Neural cell (in vitro differentiated cells): ENCODE results near the gene GRK4. TPM values are rescaled to one million over a fixed set of nuclear protein-coding genes. Genes with fewer than 3 reads are reported as not detected.

Experiments used
- H2AFZ ChIP-seq: fragments of 200-600, 300-800 bp; sonication (generic), shearing (Covaris generic); 2 replicates; pipeline ENCODE4 v1.6.0; 2014; ENCODE audit warnings: low read depth, mild to moderate bottlenecking, antibody characterized with exemption, low read length, moderate library complexity
- H3F3A ChIP-seq: fragments of 200-600 bp; shearing (Covaris generic); 2 replicates; pipeline ENCODE4 v1.6.1; 2016; ENCODE audit warnings: mild to moderate bottlenecking, moderate library complexity, mixed read lengths, antibody characterized with exemption, low read length; ENCODE audit not compliant: insufficient read depth, poor library complexity, severe bottlenecking
- H3K27ac ChIP-seq: fragments of 200-600, 300-800 bp; sonication (generic), shearing (Covaris generic); 2 replicates; pipeline ENCODE4 v1.5.1; 2014; ENCODE audit warnings: mild to moderate bottlenecking, low read length, moderate library complexity
- H3K27me3 ChIP-seq: fragments of 300-800, 200-600 bp; sonication (generic), shearing (Covaris generic); 2 replicates; pipeline ENCODE4 v1.6.0; 2014; ENCODE audit warnings: mild to moderate bottlenecking, low read depth, low read length, moderate library complexity; ENCODE audit not compliant: insufficient read depth
- H3K36me3 ChIP-seq: fragments of 300-800, 200-600 bp; sonication (generic), shearing (Covaris generic); 2 replicates; pipeline ENCODE4 v1.5.1; 2014; ENCODE audit warnings: mild to moderate bottlenecking, antibody characterized with exemption, low read length, moderate library complexity; ENCODE audit not compliant: insufficient read depth
- H3K4me2 ChIP-seq: fragments of 300-800, 200-600 bp; sonication (generic), shearing (Covaris generic); 2 replicates; pipeline ENCODE4 v1.6.0; 2014; ENCODE audit warnings: mild to moderate bottlenecking, low read length
- H3K4me3 ChIP-seq: fragments of 300-800, 200-600 bp; sonication (generic), shearing (Covaris generic); 2 replicates; pipeline ENCODE4 v1.5.1; 2014; ENCODE audit warnings: mild to moderate bottlenecking, low read length, moderate library complexity
- H3K79me2 ChIP-seq: fragments of 200-600 bp; shearing (Covaris generic); replicated peaks from 2 replicates; pipeline ENCODE4 v1.6.0; 2014; ENCODE audit warnings: mild to moderate bottlenecking, low read length, moderate library complexity; ENCODE audit not compliant: insufficient read depth
- H3K9ac ChIP-seq: fragments of 300-800, 200-600 bp; sonication (generic), shearing (Covaris generic); 2 replicates; pipeline ENCODE4 v1.6.1; 2016; ENCODE audit warnings: mild to moderate bottlenecking, low read length, mixed read lengths
- H3K9me2 ChIP-seq: fragments of 200-600 bp; shearing (Covaris generic); 2 replicates; pipeline ENCODE4 v1.6.1; 2016; ENCODE audit warnings: mild to moderate bottlenecking, low read length, mixed read lengths; ENCODE audit not compliant: insufficient read depth
- H3K9me3 ChIP-seq: fragments of 200-600, 300-800 bp; sonication (generic), shearing (Covaris generic); 2 replicates; pipeline ENCODE4 v1.6.1; 2016; ENCODE audit warnings: mild to moderate bottlenecking, mixed run types, low read length, moderate library complexity, mixed read lengths
- H4K20me1 ChIP-seq: fragments of 200-600 bp; shearing (Covaris generic); 2 replicates; pipeline ENCODE4 v1.6.1; 2016; ENCODE audit warnings: mild to moderate bottlenecking, mixed run types; ENCODE audit not compliant: insufficient read depth
- CTCF ChIP-seq: fragments of 450-650 bp; IDR thresholded peaks from 2 replicates; pipeline ENCODE4 v1.5.1; 2014; ENCODE audit warnings: antibody characterized with exemption, mild to moderate bottlenecking, moderate library complexity; ENCODE audit not compliant: poor library complexity, severe bottlenecking
- EP300 ChIP-seq: fragments of 450-650 bp; conservative IDR thresholded peaks from 2 replicates; pipeline ENCODE4 v1.6.1; 2014; ENCODE audit warnings: antibody characterized with exemption, mild to moderate bottlenecking, moderate library complexity; ENCODE audit not compliant: poor library complexity, severe bottlenecking
- EZH2 ChIP-seq: fragments of 200-600, 300-800 bp; shearing (Covaris generic), sonication (generic); IDR thresholded peaks from 2 replicates; pipeline ENCODE4 v1.6.1; 2014; ENCODE audit warnings: antibody characterized with exemption, low read length, borderline replicate concordance, mild to moderate bottlenecking; ENCODE audit not compliant: insufficient read depth, poor library complexity, severe bottlenecking
- MXI1 ChIP-seq: fragments of 450-650 bp; conservative IDR thresholded peaks from 2 replicates; pipeline ENCODE4 v1.6.1; 2014; ENCODE audit warnings: antibody characterized with exemption, mild to moderate bottlenecking; ENCODE audit not compliant: poor library complexity, severe bottlenecking
- POLR2AphosphoS5 ChIP-seq: IDR thresholded peaks from 2 replicates; pipeline ENCODE4 v1.6.1; 2012
- RAD21 ChIP-seq: fragments of 450-650 bp; conservative IDR thresholded peaks from 2 replicates; pipeline ENCODE4 v1.6.1; 2014; ENCODE audit warnings: antibody characterized with exemption, mild to moderate bottlenecking, moderate library complexity
- SMC3 ChIP-seq: fragments of 450-650 bp; conservative IDR thresholded peaks from 2 replicates; pipeline ENCODE4 v1.6.1; 2014; ENCODE audit warnings: antibody characterized with exemption, mild to moderate bottlenecking, moderate library complexity; ENCODE audit not compliant: poor library complexity
- TAF1 ChIP-seq: IDR thresholded peaks from 2 replicates; pipeline ENCODE4 v1.6.1; 2012; ENCODE audit warnings: low read depth
- polyA plus RNA-seq: library from polyadenylated mRNA; depleted of rRNA; stranded (reverse); fragments of >200 nt; gene quantifications from 2 replicates; pipeline ENCODE4 v1.2.3, GENCODE V29; 2014
- TF ChIP-seq, protein P1 (sequence below): IDR thresholded peaks from 2 replicates; pipeline ENCODE4 v1.6.1; 2012; ENCODE audit warnings: borderline replicate concordance

Gene GRK4
- polyA plus RNA-seq, 1 donor from 2014 or later: 17.4 TPM

DNA sequence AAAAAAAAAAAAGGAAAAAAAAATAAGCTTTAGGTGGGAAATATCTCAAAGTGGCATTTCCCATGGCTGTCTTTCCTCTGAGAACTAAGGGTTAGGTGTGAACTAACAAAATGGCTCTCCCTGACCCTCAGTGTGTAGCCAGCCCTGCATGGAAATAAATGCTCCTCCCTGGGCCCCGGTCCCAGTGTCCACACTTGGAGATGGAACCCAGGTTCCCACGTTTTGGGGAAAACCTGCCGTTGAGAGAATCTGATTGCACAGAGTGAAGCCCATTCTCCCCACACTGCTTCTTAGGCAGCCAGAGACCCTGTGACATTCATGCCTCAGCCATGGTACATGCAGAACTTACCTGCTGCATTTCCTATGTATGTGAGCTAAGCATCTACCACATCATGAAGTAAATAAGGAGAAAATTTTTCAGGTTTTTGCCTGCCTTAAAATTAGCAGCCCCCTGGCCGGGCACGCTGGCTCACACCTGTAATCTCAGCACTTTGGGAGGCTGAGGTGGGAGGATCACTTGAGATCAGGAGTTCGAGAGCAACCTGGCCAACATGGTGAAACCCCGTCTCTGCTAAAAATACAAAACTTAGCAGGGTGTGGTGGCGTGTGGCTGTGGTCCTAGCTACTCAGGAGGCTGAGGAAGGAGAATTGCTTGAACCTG is 76.5 kb downstream of the GRK4 start:
- Histone ChIP-seq H3K27ac (no peak overlapping the region), H3K79me2 (no peaks in the 10 kb centered on the region), H3K4me3 (no peak overlapping the region), H4K20me1 (no peaks in the 10 kb centered on the region), H3K9me2 (no peaks in the 10 kb centered on the region), H3K36me3 (no peaks in the 10 kb centered on the region), H3K9ac (no peak overlapping the region), H3K4me2 (no peak overlapping the region), H2AFZ (no peak overlapping the region), H3K27me3 (no peaks in the 10 kb centered on the region), H3K9me3 (no peaks in the 10 kb centered on the region), H3F3A (no peaks in the 10 kb centered on the region)
- TF ChIP-seq EP300 (no peak), POLR2AphosphoS5 (no peak), TAF1 (no peak), EZH2 (no peak), CTCF (no peak), SMC3 (no peak), RAD21 (no peak), MXI1 (no peak)
- TF ChIP-seq, protein P1, sequence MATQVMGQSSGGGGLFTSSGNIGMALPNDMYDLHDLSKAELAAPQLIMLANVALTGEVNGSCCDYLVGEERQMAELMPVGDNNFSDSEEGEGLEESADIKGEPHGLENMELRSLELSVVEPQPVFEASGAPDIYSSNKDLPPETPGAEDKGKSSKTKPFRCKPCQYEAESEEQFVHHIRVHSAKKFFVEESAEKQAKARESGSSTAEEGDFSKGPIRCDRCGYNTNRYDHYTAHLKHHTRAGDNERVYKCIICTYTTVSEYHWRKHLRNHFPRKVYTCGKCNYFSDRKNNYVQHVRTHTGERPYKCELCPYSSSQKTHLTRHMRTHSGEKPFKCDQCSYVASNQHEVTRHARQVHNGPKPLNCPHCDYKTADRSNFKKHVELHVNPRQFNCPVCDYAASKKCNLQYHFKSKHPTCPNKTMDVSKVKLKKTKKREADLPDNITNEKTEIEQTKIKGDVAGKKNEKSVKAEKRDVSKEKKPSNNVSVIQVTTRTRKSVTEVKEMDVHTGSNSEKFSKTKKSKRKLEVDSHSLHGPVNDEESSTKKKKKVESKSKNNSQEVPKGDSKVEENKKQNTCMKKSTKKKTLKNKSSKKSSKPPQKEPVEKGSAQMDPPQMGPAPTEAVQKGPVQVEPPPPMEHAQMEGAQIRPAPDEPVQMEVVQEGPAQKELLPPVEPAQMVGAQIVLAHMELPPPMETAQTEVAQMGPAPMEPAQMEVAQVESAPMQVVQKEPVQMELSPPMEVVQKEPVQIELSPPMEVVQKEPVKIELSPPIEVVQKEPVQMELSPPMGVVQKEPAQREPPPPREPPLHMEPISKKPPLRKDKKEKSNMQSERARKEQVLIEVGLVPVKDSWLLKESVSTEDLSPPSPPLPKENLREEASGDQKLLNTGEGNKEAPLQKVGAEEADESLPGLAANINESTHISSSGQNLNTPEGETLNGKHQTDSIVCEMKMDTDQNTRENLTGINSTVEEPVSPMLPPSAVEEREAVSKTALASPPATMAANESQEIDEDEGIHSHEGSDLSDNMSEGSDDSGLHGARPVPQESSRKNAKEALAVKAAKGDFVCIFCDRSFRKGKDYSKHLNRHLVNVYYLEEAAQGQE: no peak

- no peak overlapping the region for H2AFZ ChIP-seq
- no peaks in the 10 kb centered on the region for H3K27me3 ChIP-seq
- TF ChIP-seq, protein P1: no peak
- TF ChIP-seq EP300 (no peak), POLR2AphosphoS5 (no peak), EZH2 (no peak), SMC3 (no peak)
- H4K20me1 ChIP-seq: no peaks in the 10 kb centered on the region
- no peaks in the 10 kb centered on the region for H3K79me2 ChIP-seq
- no peak overlapping the region for H3K4me2 ChIP-seq
- H3K9ac ChIP-seq: no peak overlapping the region
- H3K4me3 ChIP-seq: no peak overlapping the region
- no peaks in the 10 kb centered on the region for H3K9me2 ChIP-seq
- H3K36me3 ChIP-seq: no peaks in the 10 kb centered on the region
- H3K9me3 ChIP-seq: no peaks in the 10 kb centered on the region
- no peak overlapping the region for H3K27ac ChIP-seq
- H3F3A ChIP-seq: no peaks in the 10 kb centered on the region
These were observed 77.3 kb downstream of the GRK4 start for GRCh38 chr4:3040452-3041191.
